HG03039 (cell line): ENCODE results near the gene VSTM2L.

ENCODE experiments used
- ATAC-seq: cut with Tn5 transposase; IDR thresholded peaks from one replicate; pipeline ENCODE4 v1.9.1; 2021; ENCODE audit warnings: mild to moderate bottlenecking, moderate library complexity; ENCODE audit not compliant: unreplicated experiment

The VSTM2L gene

DNA sequence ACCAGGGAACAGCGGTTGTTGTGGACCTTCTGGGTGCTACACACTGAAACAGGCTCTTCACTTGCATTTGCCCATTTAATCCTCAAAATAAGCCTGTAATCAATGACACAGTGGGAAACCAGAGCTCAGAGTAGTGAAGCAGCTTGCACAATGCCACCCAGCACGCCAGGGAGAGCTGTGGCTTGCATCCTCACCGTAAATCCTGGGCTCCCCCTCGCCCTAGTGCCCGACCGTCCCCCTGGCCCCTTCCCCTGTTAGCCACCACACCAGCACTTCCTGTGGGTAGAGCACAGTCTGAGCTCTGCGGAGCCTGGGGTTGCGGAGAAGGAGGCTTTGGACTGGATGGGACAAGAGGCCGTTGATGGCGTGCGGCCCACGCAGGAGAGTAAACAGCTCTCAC is 14.5 kb downstream of the VSTM2L start:
- ATAC-seq = no peak

DNA sequence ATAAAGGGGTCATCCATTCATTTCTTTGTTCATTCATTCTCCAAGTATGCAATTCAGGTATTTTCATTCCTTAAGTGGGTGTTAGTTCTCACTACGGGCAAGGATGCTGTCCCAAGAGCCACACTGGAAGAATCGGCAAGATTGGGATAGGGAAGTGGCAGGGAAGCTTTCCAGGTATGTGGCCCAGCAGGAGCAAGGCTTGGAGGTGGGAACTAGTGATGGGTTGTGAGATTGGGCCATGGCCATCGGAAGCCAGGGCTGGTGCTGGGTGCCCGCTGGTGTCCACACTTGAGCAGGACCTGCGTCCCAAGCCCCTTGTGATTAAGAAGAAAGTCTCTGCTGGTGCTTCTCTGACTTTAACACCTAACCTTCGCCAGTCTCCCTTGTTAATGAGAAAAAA is 15.1 kb downstream of the VSTM2L start:
- ATAC-seq = no peak

DNA sequence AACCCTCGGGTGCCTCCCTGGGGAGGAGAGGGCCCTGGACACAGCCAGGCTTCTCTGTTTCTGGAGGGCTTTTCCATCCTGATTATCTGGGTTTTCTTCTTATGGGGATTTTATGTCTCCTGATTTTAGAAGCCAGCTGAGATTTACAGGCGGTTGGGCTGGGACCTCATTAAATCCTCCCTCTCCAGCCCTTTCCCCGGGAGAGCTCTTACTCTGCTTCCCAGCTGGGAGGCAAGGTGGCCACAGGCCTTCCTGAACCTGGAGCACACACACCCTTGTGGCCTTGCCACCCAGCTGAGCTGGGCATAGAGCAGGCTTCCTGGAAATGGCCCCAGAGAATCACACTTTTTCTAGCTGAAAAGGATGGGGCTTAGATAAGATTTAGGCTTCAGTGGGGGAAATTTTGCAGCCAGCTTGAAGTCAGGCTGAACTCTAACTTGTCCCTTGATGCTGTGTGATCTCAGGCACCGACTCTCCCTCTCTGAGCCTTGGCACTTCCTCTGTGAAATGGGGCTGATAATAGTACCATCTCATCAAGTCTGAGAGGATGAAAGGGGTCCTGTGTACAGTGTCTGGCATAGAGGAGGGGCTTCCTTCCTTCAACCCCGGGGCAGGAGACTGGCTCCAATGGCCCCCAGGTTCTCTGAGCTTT is 16.6 kb downstream of the VSTM2L start:
- no peak for ATAC-seq

- no peak for ATAC-seq
These were observed 17.3 kb downstream of the VSTM2L start for GRCh38 chr20:37920270-37920669.

DNA sequence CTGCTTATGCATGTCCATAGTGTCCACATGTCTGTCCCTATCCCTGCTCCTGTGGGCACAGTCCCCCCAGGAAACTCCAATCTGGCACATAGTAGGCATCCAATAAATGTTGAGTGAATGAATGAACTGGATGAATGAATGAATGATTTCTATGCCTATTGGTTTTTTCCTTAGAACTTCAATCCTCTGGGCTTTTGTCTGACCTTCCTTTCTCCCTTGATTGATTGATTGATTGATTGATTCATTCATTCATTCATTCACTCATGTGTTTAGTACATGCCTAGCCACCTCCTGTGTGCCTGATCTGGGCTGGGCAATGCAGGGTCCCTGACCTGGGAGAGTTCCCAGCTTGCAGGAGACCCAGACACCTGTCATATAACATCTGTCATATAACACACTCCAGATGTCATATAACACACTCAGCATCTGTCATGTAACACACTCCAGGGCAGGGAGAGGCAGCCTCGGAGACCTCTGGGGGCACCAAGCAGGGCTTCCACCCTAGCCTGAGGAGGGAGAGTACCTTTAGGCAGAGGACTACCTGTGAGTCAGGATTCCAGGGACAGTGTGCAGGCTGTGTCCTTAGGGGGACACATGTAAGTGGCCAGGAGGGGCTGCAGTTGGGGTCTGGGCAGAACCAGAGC is 17.9 kb downstream of the VSTM2L start:
- no peak for ATAC-seq

DNA sequence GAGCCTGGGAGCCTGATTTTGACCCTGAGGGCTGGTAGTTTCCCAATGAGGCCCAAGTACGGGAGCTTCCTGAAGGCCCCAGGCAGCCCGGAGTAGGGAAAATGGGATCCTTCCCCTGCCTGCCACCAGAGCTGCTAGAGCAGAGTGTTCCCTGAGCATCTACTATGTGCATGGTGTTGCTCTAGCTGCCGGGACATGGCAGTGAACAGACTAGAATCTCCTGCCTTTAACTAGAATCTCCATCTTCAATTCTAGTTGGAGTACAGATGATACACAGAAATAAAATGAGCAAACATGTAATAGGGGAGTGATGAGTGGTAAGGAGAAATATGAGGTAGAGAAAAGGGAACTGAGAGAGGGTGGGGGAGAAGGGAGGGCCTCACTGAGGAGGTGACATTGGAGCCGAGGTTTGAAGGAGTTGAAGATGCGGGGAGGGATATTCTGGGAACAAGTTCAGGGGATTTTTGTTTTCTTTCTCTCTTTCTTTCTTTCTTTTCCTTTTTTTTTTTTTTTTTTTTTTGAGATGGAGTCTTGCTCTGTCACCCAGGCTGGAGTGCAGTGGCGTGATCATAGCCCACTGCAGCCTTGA is 18.5 kb downstream of the VSTM2L start:
- ATAC-seq = no peak

GRCh38 chr20:37922016-37922415 is 19.1 kb downstream of the VSTM2L start:
- peak; percentile 52 for ATAC-seq

GRCh38 chr20:37925265-37926165 is 22.6 kb downstream of the VSTM2L start:
- no peak for ATAC-seq

DNA sequence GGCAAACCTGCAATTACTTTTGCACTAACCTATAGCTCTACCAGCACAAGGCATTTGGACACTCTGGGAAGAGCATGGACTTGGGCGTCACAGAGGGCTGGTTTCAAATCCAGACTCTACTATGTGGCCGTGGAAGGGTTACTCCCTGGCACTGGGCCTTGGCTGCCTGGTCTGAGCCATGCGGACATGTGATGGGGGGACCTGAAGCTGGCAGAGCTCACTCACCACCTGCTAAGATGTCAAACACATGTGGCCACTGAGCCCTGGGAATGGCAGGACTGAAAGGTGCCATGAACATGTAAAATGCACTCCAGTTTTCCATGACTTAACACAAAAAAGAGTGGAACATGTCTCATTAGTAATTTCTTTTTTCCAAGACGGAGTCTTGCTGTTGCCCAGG is 23.7 kb downstream of the VSTM2L start:
- ATAC-seq = no peak

DNA sequence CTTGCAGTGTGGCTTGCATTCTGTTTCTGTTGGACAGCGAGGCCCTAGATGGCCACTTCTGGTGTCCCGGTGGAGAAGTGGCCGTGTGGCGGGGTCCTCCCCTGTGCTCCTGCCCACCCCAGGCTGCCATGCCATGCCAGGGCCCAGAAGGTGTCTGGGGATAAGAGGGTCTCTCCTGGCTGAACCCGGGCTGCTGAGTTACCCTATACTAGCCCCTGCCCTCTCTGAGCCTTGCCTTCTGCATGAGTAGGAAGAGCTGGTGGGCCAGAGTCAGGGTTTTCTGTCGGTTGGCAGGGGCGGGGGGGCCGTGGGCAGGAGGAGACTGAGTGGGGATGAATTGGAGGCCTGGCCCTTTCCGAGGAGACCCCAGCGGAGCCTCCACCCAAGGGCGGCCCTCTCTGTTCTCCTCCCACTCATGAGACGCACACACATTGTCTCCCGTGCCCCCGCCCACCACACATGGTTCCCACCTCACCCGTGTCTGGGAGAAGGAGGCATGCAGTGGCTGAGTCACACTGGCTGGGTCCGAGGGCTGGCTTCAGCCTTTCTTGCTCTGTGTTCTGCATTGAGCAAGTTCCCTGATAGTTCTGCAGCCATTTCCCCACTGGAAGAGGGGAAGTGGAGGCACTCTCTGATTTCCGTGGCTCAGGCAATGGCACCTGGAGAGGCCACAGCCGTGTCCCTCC is 24.6 kb downstream of the VSTM2L start:
- ATAC-seq = no peak

- ATAC-seq = no peak
These were observed 26.2 kb downstream of the VSTM2L start for GRCh38 chr20:37928996-37929682.

DNA sequence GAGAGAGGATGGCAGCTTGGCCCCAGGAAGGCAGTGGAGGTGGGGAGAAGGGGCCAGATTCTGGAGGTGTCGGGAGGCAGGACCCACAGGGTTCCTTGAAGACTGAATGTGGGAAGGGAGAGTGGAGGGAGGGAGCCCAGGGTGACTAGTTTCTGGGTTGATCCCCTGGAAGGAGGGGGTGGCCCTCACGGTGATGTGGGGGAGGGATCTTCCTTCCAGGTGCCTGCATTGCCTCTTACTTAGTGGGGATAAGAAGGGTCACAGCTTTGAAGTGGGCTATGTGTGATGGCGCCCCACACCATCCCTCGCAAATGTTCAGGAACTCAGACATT is 26.7 kb downstream of the VSTM2L start:
- no peak for ATAC-seq

DNA sequence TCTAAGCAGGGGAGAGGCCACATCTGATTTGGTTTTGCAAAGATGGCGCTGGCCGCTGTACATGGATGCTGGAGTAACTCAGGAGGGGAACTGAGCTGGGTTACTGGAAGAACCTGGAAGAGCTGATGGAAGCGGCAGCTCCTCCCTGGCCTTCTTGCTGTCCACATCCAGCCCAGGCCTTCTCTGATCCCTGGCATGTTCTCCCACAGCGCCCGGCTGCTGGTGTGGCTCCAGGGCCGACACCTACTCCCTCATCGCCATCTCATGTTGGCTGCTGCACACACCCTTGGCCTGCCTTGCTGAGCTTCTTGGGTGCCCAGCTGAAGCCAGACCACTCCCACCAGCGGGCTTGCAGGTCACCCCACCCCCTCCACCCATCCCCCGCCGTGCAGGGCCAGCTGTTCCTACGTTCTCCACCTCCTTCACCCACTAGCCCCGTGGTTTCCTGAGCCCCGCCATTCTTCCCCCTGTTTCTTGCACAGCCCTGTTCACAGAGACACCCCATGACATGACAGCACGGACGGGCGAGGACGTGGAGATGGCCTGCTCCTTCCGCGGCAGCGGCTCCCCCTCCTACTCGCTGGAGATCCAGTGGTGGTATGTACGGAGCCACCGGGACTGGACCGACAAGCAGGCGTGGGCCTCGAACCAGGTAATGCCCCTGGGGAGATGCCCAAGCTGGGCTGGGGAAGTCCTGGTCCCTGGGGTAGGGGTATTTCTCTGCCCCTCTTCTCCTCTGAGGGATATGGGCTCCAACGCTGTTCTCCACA is 28.4 kb downstream of the VSTM2L start:
- ATAC-seq = no peak

- ATAC-seq = no peak
These were observed 29.1 kb downstream of the VSTM2L start for GRCh38 chr20:37932074-37932473.

GRCh38 chr20:37932919-37933318 is 30.0 kb downstream of the VSTM2L start:
- ATAC-seq = no peak

GRCh38 chr20:37933786-37934633 is 31.1 kb downstream of the VSTM2L start:
- no peak for ATAC-seq

DNA sequence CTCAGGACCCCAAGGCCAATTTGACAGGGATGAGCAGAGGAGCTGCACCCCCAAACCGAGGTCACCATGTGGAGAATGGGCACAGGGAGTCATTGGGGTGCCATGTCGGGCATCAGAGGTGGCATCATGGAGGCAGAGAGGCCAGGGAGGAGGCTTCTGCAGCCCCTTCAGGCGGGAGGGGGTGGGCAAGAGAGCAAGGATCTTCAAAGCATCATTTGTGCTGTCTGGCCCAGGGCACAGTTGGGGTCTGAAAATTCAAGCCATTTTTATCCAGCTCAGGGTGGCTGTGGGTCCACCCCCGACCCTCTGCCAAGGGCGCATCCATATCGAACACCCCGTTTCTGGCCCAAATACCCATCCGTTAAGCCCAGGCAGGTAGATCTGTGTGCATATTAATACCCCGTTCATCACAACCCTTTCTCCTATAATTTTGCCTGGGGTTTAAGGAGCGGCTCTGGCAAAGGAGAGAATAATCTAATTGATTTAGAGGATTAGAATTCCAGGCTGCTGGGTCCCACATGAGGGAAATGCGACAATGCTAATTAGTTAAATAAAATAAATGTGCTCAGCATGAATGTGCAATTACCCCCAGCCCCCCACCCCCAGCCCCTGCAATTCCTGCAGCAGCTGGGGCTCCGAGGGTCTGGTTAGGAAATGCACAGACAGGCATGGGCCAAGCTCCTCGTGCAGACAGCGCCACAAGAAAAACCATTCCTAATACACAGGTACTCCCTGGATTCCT is 31.9 kb downstream of the VSTM2L start:
- no peak for ATAC-seq

DNA sequence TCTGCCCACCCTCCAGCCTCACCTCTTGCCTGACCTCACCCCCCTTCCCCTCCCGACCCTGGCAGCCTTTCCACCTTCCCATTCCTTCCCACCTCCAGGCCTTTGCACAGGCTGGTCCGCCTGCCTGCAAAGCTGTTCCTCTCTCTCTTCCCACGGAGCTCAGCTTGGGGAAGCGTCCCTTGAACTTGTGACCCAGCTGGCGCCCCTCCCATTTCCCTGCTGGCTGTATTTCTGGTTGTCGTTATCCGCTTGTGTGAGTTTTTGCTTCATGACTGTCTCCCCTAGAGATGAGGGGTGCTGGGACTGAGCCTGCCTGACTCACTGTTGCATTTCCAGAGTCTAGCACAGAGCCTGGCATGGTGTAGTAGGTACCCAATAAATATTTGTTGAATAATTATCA is 32.5 kb downstream of the VSTM2L start:
- no peak for ATAC-seq
